NOMO-1 treated with DMSO at 0.1 percent for 48 hours (cell line): ENCODE measurements around the gene PIWIL1.

Experiments
- DNase-seq: peaks from one replicate; lab custom pipeline; 2025; ENCODE audit not compliant: unreplicated experiment; lab: John Stamatoyannopoulos, UW

Gene PIWIL1

GRCh38 chr12:130372936-130373335 is 35.2 kb downstream of the PIWIL1 start:
- DNase-seq = no peak

- DNase-seq = no peak
Measured at GRCh38 chr12:130374083-130374482, 36.4 kb downstream of the PIWIL1 start.

- no peak for DNase-seq
Measured at GRCh38 chr12:130375296-130376287, 37.9 kb downstream of the PIWIL1 start.

GRCh38 chr12:130382818-130383217 is 45.1 kb downstream of the PIWIL1 start:
- DNase-seq = no peak

GRCh38 chr12:130384234-130384633 is 46.5 kb downstream of the PIWIL1 start:
- DNase-seq = no peak

GRCh38 chr12:130385193-130385592 is 47.5 kb downstream of the PIWIL1 start:
- no peak for DNase-seq

GRCh38 chr12:130391186-130391585 is 53.5 kb downstream of the PIWIL1 start:
- no peak for DNase-seq

- DNase-seq = no peak
Measured at GRCh38 chr12:130394906-130395305, 57.2 kb downstream of the PIWIL1 start.

- no peak for DNase-seq
Measured at GRCh38 chr12:130396667-130397066, 59.0 kb downstream of the PIWIL1 start.

GRCh38 chr12:130398100-130398848 is 60.6 kb downstream of the PIWIL1 start:
- no peak for DNase-seq

- DNase-seq = no peak
Measured at GRCh38 chr12:130401703-130402102, 64.0 kb downstream of the PIWIL1 start.

GRCh38 chr12:130405332-130405731 is 67.6 kb downstream of the PIWIL1 start:
- no peak for DNase-seq

GRCh38 chr12:130412384-130412783 is 74.7 kb downstream of the PIWIL1 start:
- DNase-seq = no peak

- no peak for DNase-seq
Measured at GRCh38 chr12:130413909-130414308, 76.2 kb downstream of the PIWIL1 start.

- no peak for DNase-seq
Measured at GRCh38 chr12:130414381-130414780, 76.7 kb downstream of the PIWIL1 start.

GRCh38 chr12:130418251-130418650 is 80.6 kb downstream of the PIWIL1 start:
- DNase-seq = no peak

- no peak for DNase-seq
Measured at GRCh38 chr12:130419116-130419515, 81.4 kb downstream of the PIWIL1 start.

GRCh38 chr12:130420071-130420470 is 82.4 kb downstream of the PIWIL1 start:
- no peak for DNase-seq

GRCh38 chr12:130421896-130422295 is 84.2 kb downstream of the PIWIL1 start:
- DNase-seq = no peak
